HG03280 (cell line): Measurements from ENCODE around the gene NLGN3.
A peak's percentile ranks its signal among the peaks of the same experiment; 100 is the strongest.
"Not testable (repeated sequence)": the region's sequence is repeated elsewhere in the genome, so short reads cannot be mapped to it uniquely, and the experiment has no call there.

Source experiments
- ATAC-seq: cut with Tn5 transposase; IDR thresholded peaks from one replicate; pipeline ENCODE4 v1.9.1; 2021; ENCODE audit warnings: mild to moderate bottlenecking, moderate library complexity; ENCODE audit not compliant: unreplicated experiment

The NLGN3 gene

DNA sequence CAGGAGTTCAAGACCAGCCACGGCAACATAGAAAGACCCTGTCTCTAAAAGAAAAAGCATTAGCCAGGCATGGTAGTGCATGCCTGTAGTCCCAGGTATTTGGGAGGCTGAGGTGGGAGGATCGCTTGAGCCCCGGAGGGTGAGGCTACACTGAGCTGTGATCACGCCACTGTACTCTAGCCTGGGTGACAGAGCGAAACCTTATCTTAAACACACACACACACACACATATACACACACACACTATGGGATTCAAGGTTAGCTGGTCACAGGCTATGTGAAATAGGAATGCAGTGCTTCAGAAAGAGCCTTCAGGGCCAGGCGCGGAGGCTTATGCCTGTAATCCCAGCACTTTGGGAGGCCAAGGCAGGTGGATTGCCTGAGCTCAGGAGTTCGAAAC lies 23.5 kb downstream of the NLGN3 start:
- no peak for ATAC-seq

- ATAC-seq, result no peak
Observed at GRCh38 chrX:71169586-71169985, 24.9 kb downstream of the NLGN3 start.

DNA sequence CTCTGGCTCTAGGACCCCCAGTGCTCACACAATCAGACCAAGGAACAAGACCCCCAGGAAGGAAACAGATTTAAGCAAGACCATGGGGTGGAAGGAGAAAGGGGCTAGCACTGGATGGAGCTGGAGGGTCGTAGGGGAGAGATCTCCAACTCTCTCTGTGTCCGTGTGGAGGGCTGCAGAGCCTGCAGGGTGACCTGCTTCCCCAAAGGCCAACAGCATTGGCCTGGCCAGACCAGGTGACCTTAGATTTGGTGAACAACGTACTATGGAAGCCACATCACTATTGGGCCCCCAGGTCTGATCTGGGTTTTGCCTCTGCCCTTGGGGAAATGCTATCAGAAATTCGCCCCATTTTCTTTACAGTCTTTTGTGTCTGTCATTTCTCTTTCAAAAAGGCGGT lies 26.0 kb downstream of the NLGN3 start:
- ATAC-seq, result no peak

DNA sequence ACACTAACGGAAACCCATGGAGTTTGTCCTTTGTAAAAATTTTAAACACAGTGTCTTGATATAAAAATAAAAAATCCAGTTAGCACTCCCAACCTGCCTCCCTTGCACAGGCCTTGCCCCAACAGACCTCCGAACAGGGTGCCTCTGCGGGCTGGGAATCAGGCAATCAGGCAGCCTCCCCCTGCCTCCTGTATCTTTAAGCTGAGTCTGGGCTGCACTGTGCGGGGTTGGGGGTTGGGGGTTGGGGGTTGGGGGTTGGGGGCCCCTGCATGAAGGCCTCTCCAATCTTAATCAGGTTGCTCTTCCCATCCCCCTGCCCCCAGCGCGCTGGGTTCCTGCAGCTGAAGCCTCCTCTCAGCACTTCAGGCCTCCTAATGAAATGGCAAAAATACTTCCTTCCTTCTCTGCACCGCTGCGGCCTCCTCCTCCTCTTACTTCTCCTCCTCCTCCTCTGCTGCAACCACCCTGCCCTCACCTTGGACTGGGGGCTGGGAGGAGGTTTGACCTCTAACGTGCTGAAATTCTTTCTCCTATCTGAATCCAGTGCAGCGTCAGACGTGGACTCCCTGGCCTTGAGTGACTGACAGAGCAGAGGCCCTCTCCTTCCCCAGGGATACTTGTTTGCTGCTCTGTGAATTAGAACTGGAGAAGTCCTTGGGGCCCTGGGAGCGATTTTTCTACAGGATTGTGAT lies 26.6 kb downstream of the NLGN3 start:
- ATAC-seq, result no peak

DNA sequence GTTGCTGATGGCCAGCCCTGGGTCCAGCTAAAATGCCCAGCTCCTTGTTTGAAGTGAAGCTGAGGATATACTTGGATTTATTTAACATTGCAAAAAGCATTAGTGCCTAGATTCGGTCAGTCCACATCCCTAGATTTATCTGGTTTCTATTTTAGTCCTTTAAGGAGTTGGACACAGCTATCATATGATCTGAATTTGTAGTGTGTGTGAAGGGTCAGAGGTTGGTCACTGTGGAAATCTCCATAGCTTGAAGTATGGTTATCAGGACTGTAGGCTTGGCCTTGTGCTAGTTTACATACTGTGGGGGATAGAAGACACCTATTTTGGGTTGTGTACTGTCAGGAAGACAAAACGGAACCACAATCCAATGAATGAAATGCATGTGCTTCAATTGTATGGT lies 28.8 kb downstream of the NLGN3 start:
- no peak for ATAC-seq

- ATAC-seq, result no peak
Observed at GRCh38 chrX:71174795-71175194, 30.2 kb downstream of the NLGN3 start.

- ATAC-seq, result no peak
Observed at GRCh38 chrX:71175531-71175930, 30.9 kb downstream of the NLGN3 start.

- no peak for ATAC-seq
Observed at GRCh38 chrX:71177327-71177726, 32.7 kb downstream of the NLGN3 start.

- ATAC-seq, result no peak
Observed at GRCh38 chrX:71178908-71179307, 34.3 kb downstream of the NLGN3 start.

DNA sequence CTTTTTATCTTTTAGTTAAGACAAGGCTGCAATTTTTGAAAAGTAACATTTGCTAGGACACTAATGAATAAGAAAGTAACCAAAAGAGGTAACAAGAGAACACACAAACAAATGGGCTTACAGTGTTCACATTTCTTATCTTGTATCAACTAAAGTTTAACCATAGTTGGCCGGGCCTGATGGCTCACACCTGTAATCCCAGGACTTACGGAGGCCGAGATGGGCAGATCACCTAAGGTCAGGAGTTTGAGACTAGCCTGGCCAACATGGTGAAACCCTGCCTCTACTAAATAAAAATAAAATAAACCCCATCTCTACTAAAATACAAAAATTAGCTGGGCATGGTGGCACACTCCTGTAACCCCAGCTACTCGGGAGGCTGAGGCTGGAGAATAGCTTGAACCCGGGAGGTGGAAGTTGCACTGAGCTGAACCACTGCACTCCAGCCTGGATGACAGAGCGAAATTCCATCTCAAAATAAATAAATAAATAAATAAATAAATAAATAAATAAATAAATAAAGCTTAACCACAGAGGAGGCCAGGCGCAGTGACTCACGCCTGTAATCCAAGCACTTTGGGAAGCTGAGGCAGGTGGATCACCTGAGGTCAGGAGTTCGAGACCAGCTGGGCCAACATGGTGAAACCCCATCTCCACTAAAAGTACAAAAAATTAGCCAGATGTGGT lies 36.1 kb downstream of the NLGN3 start:
- ATAC-seq, result not testable (repeated sequence)

GRCh38 chrX:71181558-71181909 lies 36.9 kb downstream of the NLGN3 start:
- ATAC-seq, result peak; percentile 36

DNA sequence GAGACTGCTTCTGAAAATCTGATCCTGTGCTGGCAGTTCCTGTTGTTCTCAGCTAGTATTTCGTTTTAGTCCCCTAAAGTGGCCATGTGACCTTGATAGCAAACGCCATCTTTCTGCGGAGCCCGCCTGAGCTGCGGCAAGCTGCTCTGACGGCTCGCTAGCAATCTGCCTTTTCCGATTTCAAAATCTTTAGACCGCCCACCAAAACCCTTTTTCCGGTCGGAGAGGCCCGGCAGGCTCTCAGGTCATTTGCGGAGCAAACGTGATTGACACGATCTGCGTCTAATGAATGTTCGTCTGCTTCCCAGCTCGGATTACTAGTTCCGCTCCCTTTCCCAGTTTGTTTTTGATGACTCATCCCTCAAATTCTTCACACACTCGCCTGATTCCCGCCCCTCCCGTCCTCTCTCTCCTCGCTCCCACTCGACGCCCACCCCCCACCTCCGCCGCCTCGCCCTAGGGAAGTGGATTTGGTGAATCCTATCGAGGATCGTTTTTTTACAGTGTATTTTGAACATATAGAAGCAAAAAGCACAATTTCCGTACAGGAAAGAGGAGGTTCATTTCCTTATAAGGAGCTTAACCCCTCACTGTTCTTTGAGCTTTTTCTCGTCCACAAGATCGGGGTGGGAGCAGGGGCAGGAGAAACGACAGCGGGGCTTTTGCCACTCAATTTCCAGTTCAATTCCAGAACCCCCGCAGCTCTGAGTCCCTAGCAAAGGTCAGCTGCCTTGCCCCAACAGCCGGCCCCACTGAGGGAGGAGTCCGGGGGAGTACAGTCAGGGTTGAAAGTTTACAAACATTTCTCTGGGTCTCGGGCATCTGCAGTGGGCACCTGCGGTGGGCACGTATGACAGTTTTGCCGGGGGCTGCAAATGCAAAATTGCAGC lies 37.5 kb downstream of the NLGN3 start:
- peak; percentile 89 for ATAC-seq

DNA sequence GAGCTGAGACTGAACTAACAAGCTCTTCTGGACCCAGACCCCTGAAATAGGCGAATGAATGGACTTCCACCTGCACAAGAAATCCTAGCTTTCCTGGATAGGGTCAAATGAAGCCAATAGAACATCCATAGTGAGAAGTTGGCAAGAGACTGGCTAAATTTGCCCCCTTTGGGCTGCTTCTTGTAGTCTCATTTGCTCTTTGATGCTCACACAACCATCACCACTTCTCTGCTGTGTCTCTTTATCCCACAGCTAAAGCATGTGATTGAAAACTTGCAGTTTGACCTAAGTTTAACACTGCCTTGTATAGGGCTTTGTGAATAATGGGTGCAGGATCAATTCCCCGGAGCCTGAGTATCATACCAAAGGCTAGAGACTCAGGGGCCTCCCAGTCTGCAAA lies 38.2 kb downstream of the NLGN3 start:
- ATAC-seq, result no peak

- ATAC-seq, result no peak
Observed at GRCh38 chrX:71183341-71183740, 38.7 kb downstream of the NLGN3 start.

GRCh38 chrX:71184092-71184491 lies 39.5 kb downstream of the NLGN3 start:
- ATAC-seq, result no peak

- ATAC-seq, result no peak
Observed at GRCh38 chrX:71184803-71185495, 40.3 kb downstream of the NLGN3 start.

- no peak for ATAC-seq
Observed at GRCh38 chrX:71191248-71191647, 46.6 kb downstream of the NLGN3 start.

- peak; percentile 44 for ATAC-seq
Observed at GRCh38 chrX:71195964-71196649, 51.5 kb downstream of the NLGN3 start.

DNA sequence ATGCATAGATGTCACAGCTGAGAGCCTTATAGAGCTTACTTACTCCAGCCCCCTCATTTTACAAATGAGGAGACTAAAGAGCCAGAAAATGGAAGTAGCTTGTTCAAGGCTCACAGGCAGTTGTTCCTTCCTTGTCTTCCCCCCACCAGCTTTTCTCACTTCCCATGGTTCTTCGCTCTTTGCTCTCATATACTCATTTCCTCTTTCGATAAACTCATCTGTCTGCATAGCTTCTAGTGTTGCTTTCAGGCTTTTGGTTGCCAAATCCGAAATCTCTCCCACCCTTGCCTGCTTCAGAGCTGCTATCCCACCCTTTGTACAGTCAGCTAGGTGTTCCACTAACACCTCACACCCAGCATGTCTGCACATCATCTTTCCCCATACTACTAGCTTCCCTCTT lies 53.4 kb downstream of the NLGN3 start:
- ATAC-seq, result peak; percentile 70

DNA sequence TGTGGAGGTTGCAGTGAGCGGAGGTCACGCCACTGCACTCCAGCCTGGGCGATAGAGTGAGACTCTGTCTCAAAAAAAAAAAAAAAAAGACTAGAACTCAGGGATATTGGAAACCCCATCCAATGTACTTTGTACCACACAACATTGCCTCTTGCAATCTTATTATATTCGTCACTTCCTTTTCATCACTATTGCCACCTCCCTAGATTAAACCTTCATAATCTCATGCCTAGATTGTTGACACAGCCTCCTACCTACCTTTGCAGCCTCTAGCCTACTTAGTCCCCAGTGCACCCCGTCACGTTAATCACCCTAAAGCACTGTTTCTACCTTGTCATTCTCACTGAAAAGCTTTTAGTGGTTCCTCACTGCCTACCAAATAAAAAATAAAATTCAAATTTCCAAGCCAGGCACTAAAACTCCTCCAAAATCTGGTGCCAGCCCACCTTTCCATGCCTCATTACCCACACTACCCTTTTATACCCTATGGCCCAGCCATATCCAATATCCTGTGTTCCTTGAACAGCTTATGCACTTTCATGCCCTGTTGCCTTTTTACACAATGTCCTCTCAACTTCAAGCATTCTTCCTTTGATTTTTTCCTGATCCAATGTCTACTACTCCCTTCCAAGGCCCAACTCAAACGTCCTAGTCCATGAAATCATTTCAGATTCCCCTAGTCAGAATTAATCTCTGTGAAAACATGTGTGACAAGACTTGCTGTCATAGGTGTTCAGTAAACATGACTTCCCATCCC lies 54.8 kb downstream of the NLGN3 start:
- no peak for ATAC-seq
